HEK293 (cell line): ENCODE results near the gene GDF7.

ENCODE experiments used
- CTCF ChIA-PET: fragments of 350-600 bp; formaldehyde crosslinking; extraction: SDS; loops from one replicate; lab custom pipeline; 2021; ENCODE audit warnings: antibody characterized with exemption; lab: Yijun Ruan, JAX
- POLR2A ChIA-PET: fragments of 300-600 bp; formaldehyde crosslinking; extraction: SDS; loops from one replicate; lab custom pipeline; 2020; ENCODE audit warnings: antibody characterized with exemption, inconsistent platforms; lab: Yijun Ruan, JAX
- H3K27ac ChIP-seq: fragments of 200-500 bp; sonication (Bioruptor generic); 2 replicates; pipeline ENCODE4 v1.5.1; 2014; ENCODE audit warnings: low read depth, low read length, control low read depth, inconsistent platforms; ENCODE audit errors: extremely low read depth
- H3K36me3 ChIP-seq, 2 experiments: fragments of 200-500 bp in 1 of 2; sonication (Bioruptor generic) in 1 of 2; 1 replicate in 1 of 2; 2 replicates in 1 of 2; pipeline ENCODE4 v1.5.1; 2014 to 2017; ENCODE audit warnings: inconsistent platforms in 2 of 2, low read length in 2 of 2; ENCODE audit not compliant: control insufficient read depth in 2 of 2, insufficient read depth in 1 of 2
- H3K4me1 ChIP-seq: fragments of 200-500 bp; sonication (Bioruptor generic); 2 replicates; pipeline ENCODE4 v1.5.1; 2014; ENCODE audit warnings: mild to moderate bottlenecking, low read length, inconsistent platforms; ENCODE audit not compliant: control insufficient read depth, insufficient read depth
- H3K4me3 ChIP-seq: 2 replicates; pipeline ENCODE4 v1.5.1; 2011; ENCODE audit warnings: low read depth, mild to moderate bottlenecking, control low read depth, low read length, moderate library complexity
- H3K9me3 ChIP-seq: fragments of 200-500 bp; sonication (Bioruptor generic); 2 replicates; pipeline ENCODE4 v1.5.1; 2014; ENCODE audit warnings: low read depth, low read length, inconsistent platforms; ENCODE audit not compliant: control insufficient read depth, insufficient read depth
- HOXD13 ChIP-seq: sonication (generic); formaldehyde crosslinking; IDR thresholded peaks from 2 replicates; pipeline ENCODE4 v1.8.0; 2022; ENCODE audit warnings: missing genetic modification reagents, borderline replicate concordance
- KLF17 ChIP-seq: fragments of 450-650 bp; formaldehyde crosslinking; IDR thresholded peaks from 2 replicates; pipeline ENCODE4 v1.5.1; 2016; ENCODE audit warnings: missing biosample characterization, missing genetic modification characterization
- MYNN ChIP-seq: fragments of 450-650 bp; formaldehyde crosslinking; IDR thresholded peaks from 2 replicates; pipeline ENCODE4 v1.5.1; 2016; ENCODE audit warnings: missing biosample characterization, missing genetic modification characterization, borderline replicate concordance
- REST ChIP-seq: fragments of 450-650 bp; formaldehyde crosslinking; IDR thresholded peaks from 2 replicates; pipeline ENCODE4 v1.5.1; 2016; ENCODE audit warnings: missing biosample characterization, missing genetic modification characterization
- SP2 ChIP-seq: fragments of 450-650 bp; formaldehyde crosslinking; IDR thresholded peaks from 2 replicates; pipeline ENCODE4 v1.5.1; 2016; ENCODE audit warnings: missing biosample characterization, missing genetic modification characterization
- SP3 ChIP-seq: fragments of 450-650 bp; formaldehyde crosslinking; IDR thresholded peaks from 2 replicates; pipeline ENCODE4 v1.5.1; 2016; ENCODE audit warnings: missing biosample characterization, missing genetic modification characterization
- ZNF138 ChIP-seq: fragments of 450-650 bp; formaldehyde crosslinking; IDR thresholded peaks from 2 replicates; pipeline ENCODE4 v1.5.1; 2016; ENCODE audit warnings: missing biosample characterization, missing genetic modification characterization, borderline replicate concordance
- ZNF148 ChIP-seq: fragments of 450-650 bp; formaldehyde crosslinking; IDR thresholded peaks from 2 replicates; pipeline ENCODE4 v1.5.0; 2017; ENCODE audit warnings: missing biosample characterization, missing genetic modification characterization, borderline replicate concordance
- ZNF155 ChIP-seq: fragments of 450-650 bp; formaldehyde crosslinking; IDR thresholded peaks from 2 replicates; pipeline ENCODE4 v1.5.1; 2016; ENCODE audit warnings: missing biosample characterization, missing genetic modification characterization
- ZNF214 ChIP-seq: fragments of 450-650 bp; formaldehyde crosslinking; IDR thresholded peaks from 2 replicates; pipeline ENCODE4 v1.5.1; 2017; ENCODE audit warnings: missing biosample characterization, mild to moderate bottlenecking, missing genetic modification characterization, borderline replicate concordance
- ZNF274 ChIP-seq, 2 experiments: fragments of 200-500 bp in 1 of 2; fragments of 450-650 bp in 1 of 2; sonication (Bioruptor generic) in 1 of 2; formaldehyde crosslinking in 1 of 2; IDR thresholded peaks; 2 replicates each; pipeline versions ENCODE4 v1.5.1 to v1.6.1; 2014 to 2016; ENCODE audit warnings: borderline replicate concordance in 1 of 2, inconsistent platforms in 1 of 2, low read length in 1 of 2, missing biosample characterization in 1 of 2, missing genetic modification characterization in 1 of 2
- ZNF324 ChIP-seq: fragments of 450-650 bp; formaldehyde crosslinking; IDR thresholded peaks from 2 replicates; pipeline ENCODE4 v1.5.1; 2016; ENCODE audit warnings: missing biosample characterization, missing genetic modification characterization
- ZNF549 ChIP-seq: fragments of 450-650 bp; IDR thresholded peaks from 2 replicates; pipeline ENCODE4 v1.5.1; 2018; ENCODE audit warnings: missing biosample characterization, missing genetic modification characterization, mild to moderate bottlenecking, inconsistent platforms, moderate library complexity
- ZNF664 ChIP-seq: fragments of 450-650 bp; formaldehyde crosslinking; IDR thresholded peaks from 2 replicates; pipeline ENCODE4 v1.5.1; 2016; ENCODE audit warnings: missing biosample characterization, missing genetic modification characterization
- ZNF747 ChIP-seq: fragments of 450-650 bp; formaldehyde crosslinking; IDR thresholded peaks from 2 replicates; pipeline ENCODE4 v1.5.1; 2016; ENCODE audit warnings: missing biosample characterization, missing genetic modification characterization
- ZSCAN16 ChIP-seq: fragments of 450-650 bp; formaldehyde crosslinking; IDR thresholded peaks from 2 replicates; pipeline ENCODE4 v1.5.1; 2016; ENCODE audit warnings: missing biosample characterization, missing genetic modification characterization

The GDF7 gene

GRCh38 chr2:20626392-20626697, 40.6 kb upstream of the GDF7 start (continued):
- TF ChIP-seq HOXD13 (CRISPR knock-in tag) (no peak), ZNF148 (no peak), ZNF138 (tag by site-specific recombination) (no peak), ZNF747 (tag by site-specific recombination) (no peak)
- TF ChIP-seq, all 188 proteins: peak for 0

GRCh38 chr2:20626698-20627513, 40.0 kb upstream of the GDF7 start:
- Histone ChIP-seq H3K9me3 (no peaks in the 10 kb centered on the region), H3K27ac (no peak overlapping the region), H3K4me1 (no peaks in the 10 kb centered on the region), H3K4me3 (no peak overlapping the region), H3K36me3 (peaks cover 0 to 47% of the 10 kb centered on the region in 2 experiments; a peak in 1 of 3 replicates)
- TF ChIP-seq ZNF664 (no peak), MYNN (no peak), ZNF324 (tag by site-specific recombination) (no peak), ZNF214 (tag by site-specific recombination) (no peak), SP3 (tag by site-specific recombination) (no peak), ZNF549 (no peak), ZNF274 (IDR thresholded peaks at IDR 0.05; ENCODE audit: low read length) (no peak), ZNF274 (tag by site-specific recombination; IDR thresholded peaks at IDR 0.05; ENCODE audit: borderline replicate concordance) (no peak), ZSCAN16 (tag by site-specific recombination) (no peak), SP2 (no peak), ZNF155 (tag by site-specific recombination) (no peak), REST (no peak), KLF17 (no peak)
- ChIA-PET CTCF (interaction anchor here (0.7 to 0.8 kb wide), 2 partner anchors 8 to 638 kb away, joined by 3 read pairs; no protein-coding TSS in a partner anchor), POLR2A (interaction anchor here (2.5 kb wide), 1 partner anchor 180 kb away, joined by 17 read pairs; the partner anchor contains the start of gene RHOB)
